ENCODE measurements around the gene CFD.

DNA sequence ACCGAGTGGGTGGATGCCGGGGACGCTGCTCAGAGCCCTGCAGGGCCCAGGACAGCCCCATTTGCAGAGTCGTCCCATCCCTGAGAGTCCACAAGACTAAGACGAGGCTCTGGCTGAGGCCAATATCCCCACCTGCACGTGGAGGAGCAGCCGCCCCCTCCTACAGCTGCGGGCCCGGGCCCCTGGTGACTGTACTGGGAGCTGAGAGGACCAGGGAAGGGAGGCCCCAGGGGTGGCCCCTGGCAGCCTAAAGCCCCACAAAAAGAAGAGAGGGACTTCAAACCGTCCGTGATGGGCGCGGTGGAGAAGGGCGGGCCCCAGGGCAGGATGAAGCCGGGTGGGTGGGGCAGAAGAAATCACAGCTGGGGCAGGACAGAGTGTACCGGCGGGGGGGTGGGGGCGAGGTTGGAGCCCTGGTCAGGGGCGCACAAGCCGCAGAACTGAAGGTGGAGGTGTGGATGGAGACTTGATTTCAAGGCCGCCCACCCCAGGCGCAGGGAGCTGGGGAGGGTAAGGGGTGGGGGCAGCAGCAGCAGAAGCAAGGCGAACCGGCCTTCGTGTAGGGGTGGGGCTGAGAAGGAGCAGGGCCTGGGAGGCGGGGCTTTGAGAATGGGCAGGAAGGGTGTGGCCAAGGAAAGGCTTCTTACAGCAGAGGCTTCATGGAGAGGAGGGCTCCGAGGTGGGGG, 12.9 kb downstream of the CFD start:
- TF ChIP-seq, protein P1, sequence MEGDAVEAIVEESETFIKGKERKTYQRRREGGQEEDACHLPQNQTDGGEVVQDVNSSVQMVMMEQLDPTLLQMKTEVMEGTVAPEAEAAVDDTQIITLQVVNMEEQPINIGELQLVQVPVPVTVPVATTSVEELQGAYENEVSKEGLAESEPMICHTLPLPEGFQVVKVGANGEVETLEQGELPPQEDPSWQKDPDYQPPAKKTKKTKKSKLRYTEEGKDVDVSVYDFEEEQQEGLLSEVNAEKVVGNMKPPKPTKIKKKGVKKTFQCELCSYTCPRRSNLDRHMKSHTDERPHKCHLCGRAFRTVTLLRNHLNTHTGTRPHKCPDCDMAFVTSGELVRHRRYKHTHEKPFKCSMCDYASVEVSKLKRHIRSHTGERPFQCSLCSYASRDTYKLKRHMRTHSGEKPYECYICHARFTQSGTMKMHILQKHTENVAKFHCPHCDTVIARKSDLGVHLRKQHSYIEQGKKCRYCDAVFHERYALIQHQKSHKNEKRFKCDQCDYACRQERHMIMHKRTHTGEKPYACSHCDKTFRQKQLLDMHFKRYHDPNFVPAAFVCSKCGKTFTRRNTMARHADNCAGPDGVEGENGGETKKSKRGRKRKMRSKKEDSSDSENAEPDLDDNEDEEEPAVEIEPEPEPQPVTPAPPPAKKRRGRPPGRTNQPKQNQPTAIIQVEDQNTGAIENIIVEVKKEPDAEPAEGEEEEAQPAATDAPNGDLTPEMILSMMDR (conservative IDR thresholded peaks at IDR 0.05; ENCODE audit: low read length): no peak
- TF ChIP-seq EZH2phosphoT487 (IDR thresholded peaks at IDR 0.05; ENCODE audit: borderline replicate concordance): no peak
